Astrocyte of the spinal cord (primary cell): ENCODE data around the gene MYT1.

ENCODE experiments used
- DNase-seq: peaks from one replicate; pipeline ENCODE4 v3.0.0; 2011; ENCODE audit warnings: low read depth, low spot score
- H3K4me3 ChIP-seq: 2 replicates; pipeline ENCODE4 v1.5.1; 2011; ENCODE audit warnings: low read depth, mild to moderate bottlenecking, low read length, moderate library complexity
- in situ Hi-C: cut with HindIII; loops from 2 replicates; pipeline ENCODE4 v1.10.0; 2017; ENCODE audit warnings: low sequenced_read_pairs
- TF ChIP-seq, protein P1 (sequence below): IDR thresholded peaks from 2 replicates; pipeline ENCODE4 v1.5.1; 2012; ENCODE audit warnings: low read depth, mild to moderate bottlenecking, low read length, inconsistent platforms

Gene MYT1

DNA sequence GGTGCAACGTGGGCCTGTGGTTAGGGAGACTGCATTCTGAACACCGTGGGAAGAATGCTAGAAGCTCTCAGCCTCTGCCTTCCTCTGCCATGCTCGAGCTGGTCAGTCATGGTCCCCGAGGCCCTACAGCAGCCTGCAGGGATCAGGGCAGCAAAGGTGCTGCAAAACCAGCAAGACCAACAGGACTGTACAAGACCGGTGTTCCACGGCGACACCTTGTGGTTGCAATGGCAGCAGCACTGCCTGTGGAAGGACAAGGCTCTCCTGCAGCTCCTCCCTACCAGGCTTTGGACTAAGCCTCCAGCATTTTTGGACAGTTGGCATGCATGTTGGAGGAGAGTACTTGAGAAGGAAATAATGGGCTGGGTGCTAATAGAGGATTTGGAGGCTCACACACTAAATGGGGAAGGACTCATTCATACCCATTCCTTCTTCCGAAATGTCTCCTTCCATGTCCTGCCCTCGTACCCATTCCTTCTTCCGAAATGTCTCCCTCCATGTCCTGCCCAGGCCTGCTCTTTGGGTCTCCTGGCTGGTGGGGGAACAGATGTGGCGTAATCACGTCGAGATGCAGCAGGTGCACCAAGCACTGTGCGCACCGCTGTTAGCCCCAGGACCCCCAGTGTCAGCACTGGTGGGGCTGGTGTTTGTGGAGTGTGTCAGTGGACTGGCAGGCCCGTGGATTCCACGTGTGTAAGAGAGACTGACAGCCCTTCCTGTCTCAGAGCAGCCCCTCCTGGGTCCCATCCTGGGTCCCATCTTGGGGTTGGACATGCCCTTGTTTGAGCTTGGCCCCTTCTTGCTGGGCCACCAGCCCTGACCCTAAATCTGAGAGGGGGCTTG, 18.6 kb upstream of the MYT1 start:
- in situ Hi-C loops: no loop called here
- no peak for DNase-seq
- TF ChIP-seq, protein P1, sequence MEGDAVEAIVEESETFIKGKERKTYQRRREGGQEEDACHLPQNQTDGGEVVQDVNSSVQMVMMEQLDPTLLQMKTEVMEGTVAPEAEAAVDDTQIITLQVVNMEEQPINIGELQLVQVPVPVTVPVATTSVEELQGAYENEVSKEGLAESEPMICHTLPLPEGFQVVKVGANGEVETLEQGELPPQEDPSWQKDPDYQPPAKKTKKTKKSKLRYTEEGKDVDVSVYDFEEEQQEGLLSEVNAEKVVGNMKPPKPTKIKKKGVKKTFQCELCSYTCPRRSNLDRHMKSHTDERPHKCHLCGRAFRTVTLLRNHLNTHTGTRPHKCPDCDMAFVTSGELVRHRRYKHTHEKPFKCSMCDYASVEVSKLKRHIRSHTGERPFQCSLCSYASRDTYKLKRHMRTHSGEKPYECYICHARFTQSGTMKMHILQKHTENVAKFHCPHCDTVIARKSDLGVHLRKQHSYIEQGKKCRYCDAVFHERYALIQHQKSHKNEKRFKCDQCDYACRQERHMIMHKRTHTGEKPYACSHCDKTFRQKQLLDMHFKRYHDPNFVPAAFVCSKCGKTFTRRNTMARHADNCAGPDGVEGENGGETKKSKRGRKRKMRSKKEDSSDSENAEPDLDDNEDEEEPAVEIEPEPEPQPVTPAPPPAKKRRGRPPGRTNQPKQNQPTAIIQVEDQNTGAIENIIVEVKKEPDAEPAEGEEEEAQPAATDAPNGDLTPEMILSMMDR: peak; percentile 19
- no peak overlapping the region for H3K4me3 ChIP-seq

DNA sequence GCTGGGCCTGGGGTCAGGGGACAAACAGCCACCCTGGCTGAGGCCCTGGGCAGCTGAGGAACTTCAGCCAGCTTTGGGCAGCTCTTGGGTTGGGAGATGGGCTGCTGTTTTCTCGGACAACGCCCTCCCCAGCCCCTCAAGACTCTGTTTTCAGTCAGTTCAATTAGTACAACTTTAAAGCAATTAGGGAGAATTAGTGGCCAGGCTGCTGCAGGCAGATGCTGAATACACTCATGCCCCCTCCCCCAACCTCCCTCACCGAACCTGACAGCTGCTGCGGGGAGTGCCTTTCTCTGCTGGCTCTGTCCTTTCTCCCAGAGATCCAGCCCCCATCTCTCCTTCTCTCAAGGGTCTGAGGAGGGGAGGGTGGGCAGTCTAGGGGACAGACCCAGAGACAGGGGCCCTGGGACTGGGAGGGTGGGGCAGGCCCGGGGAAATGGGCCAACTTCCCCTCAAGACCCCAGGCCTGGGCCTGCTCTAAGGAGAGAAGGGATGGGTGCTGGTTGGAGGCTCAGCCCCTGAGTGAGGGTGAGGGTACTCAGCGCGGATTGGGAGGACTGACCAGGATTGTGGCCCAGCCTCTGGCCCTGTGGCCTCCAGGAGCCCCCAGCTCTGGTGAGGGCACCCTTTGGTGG, 17.8 kb upstream of the MYT1 start:
- in situ Hi-C loops: no loop called here
- no peak for DNase-seq
- TF ChIP-seq, protein P1: no peak
- no peak overlapping the region for H3K4me3 ChIP-seq

DNA sequence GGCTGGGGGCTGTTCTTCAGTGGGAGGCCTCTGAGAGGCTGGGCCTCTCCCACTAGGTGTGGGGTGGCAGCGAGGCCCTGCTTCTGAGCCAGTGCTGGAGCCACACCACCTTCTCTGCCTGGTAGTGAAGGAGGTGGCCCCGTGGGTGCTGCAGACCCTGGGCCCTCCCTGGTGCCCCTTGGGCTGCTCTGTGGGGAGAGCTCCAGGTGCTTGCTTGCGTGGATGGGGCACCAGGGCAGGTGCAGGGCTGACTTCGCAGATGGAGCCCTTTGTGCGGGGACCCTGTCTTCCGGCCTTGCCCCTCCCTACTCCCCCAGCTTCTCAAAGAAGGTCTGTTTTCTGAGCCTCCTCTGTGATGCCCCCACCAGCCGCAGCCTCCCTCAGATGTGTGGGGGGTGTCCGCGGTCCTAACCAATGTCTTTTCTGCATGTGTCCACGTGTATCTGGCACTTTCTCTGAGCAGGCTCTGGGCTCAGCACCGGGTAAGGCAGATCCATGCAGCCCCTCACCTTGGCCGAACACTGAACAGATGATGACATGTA, 17.2 kb upstream of the MYT1 start:
- no peak overlapping the region for H3K4me3 ChIP-seq
- TF ChIP-seq, protein P1: no peak
- no peak for DNase-seq
- in situ Hi-C loops: no loop called here

DNA sequence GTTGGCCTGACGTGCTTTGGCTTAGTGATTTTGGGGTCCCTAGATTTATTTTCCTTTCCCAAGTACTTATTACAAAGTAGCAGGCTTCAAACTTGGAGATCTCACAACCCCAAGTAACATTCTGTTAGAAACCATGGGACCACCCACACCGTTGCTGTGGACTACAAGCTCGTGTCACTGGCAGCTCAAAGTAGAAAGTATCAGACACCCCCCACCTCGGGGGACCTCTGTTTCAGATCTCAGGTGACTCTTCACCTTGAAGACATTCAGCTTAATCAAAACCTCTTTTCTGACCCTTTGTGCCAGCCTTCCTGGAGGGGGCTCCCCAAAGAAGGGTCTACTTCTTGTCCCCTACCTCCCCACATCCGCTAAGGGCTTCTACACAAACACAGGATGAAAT, 15.7 kb upstream of the MYT1 start:
- H3K4me3 ChIP-seq: no peak overlapping the region
- in situ Hi-C loops: no loop called here
- DNase-seq: no peak
- TF ChIP-seq, protein P1: no peak

DNA sequence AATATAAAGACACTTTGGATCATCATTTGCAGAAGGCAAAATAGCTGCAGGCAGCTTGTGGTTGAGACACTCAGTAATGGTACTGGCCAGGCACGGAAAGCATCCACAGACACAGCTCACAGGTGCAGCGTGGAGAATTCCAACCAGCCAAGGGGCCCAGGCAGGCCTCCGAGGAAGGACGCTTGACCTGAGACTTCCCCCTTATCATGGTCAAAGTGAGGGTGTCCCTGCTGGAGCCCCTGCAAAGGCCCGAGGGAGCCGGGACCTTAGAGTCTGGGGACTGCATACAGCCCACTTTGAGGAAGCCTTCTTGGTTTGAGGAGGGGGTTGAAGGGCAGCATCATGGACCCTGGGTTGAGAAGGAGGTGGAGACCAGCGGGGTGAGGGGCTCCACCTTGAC, 15.1 kb upstream of the MYT1 start:
- no peak overlapping the region for H3K4me3 ChIP-seq
- no peak for DNase-seq
- in situ Hi-C loops: no loop called here
- TF ChIP-seq, protein P1: no peak

DNA sequence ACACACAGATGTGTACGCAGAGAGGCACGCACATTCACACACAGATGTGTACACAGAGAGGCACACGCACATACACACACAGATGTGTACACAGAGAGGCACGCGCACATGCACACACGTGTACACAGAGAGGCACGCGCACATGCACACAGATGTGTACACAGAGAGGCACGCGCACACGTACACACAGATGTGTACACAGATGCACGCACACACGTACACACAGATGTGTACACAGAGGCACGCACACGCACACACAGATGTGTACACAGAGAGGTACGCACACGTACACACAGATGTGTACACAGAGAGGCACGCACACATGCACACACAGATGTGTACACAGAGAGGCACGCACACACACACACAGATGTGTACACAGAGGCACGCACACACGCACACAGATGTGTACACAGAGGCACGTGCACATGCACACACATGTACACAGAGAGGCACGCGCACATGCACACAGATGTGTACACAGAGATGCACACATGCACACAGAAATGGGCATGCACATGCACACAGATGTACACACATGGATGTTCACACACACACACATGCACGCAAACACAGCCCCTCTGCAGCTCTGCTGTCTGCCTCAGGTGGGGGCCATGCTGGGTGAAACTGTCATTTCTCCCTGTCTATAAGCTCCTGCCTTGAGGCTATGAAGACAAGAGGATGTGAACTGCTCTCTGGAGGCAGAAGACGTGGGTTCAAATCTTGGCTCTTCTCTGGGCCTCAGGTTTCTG, 14.3 kb upstream of the MYT1 start:
- no peak overlapping the region for H3K4me3 ChIP-seq
- DNase-seq: no peak
- in situ Hi-C loops: no loop called here
- TF ChIP-seq, protein P1: no peak
